Cardiac muscle cell (in vitro differentiated cells and primary cell): ENCODE results near the gene USP7. TPM values are rescaled to one million over a fixed set of nuclear protein-coding genes. Genes with fewer than 3 reads are reported as not detected.
A peak's percentile ranks its signal among the peaks of the same experiment; 100 is the strongest.

Experiments
- DNase-seq, 2 donors: peaks; one replicate each; pipeline versions ENCODE4 v3.0.0 to v3.0.0-alpha.2; 2010 to 2017; ENCODE audit warnings: low read depth in 1 of 2, low spot score in 1 of 2
- H3K27ac ChIP-seq: fragments of 200-600 bp; sonication (generic); 2 replicates; pipeline ENCODE4 v1.5.1; 2016
- H3K27me3 ChIP-seq: fragments of 200-600 bp; sonication (generic); 2 replicates; pipeline ENCODE4 v1.6.0; 2016; ENCODE audit warnings: control low read depth
- H3K36me3 ChIP-seq: fragments of 200-600 bp; sonication (generic); 2 replicates; pipeline ENCODE4 v1.5.1; 2016; ENCODE audit warnings: control low read depth
- H3K4me1 ChIP-seq: fragments of 200-600 bp; sonication (generic); 2 replicates; pipeline ENCODE4 v1.8.1; 2017; ENCODE audit warnings: low read depth, mild to moderate bottlenecking, mixed run types
- H3K4me3 ChIP-seq: fragments of 200-600 bp; sonication (generic); 2 replicates; pipeline ENCODE4 v1.5.1; 2016; ENCODE audit warnings: mild to moderate bottlenecking
- H3K9me3 ChIP-seq: fragments of 200-600 bp; sonication (generic); 2 replicates; pipeline ENCODE4 v1.5.1; 2017; ENCODE audit warnings: low read depth, mild to moderate bottlenecking, control low read depth
- polyA plus RNA-seq: library from polyadenylated mRNA; unstranded; fragments of >200 nt; fragmentation: Nextera tagmentation; extraction: Ambion mirVana; gene quantifications from 2 replicates; pipeline ENCODE4 v1.2.1, GENCODE V29; 2016
- total RNA-seq: library from RNA; depleted of rRNA; stranded (reverse); fragments of >200 nt; gene quantifications from 2 replicates; pipeline ENCODE4 v1.2.3, GENCODE V29; 2016
- TF ChIP-seq, protein P1 (sequence below): IDR thresholded peaks from 2 replicates; pipeline ENCODE4 v1.5.1; 2012; ENCODE audit warnings: low read depth, mild to moderate bottlenecking, low read length

Gene USP7
- total and polyA plus RNA-seq, 2 experiments from 2014 or later, result 45.1 to 77.0 TPM

DNA sequence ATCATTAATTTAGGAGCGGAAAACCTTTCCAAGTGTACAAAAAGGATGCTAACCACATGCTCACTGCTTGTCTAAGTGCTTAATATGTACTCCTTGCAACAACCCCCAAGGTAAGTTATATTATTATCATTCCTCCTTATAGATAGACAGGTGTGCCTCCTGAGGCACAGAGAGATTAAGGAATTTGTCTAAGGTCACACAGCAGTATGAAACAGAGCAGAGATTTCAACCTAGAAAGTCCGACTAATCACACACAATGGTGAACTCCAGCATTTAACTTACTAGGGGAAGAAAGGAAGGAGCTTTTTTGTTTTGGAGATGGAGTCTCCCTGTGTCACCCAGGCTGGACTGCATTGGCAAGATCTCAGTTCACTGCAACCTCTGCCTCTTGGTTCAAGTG is 37.0 kb upstream of the USP7 start:
- H3K27me3 ChIP-seq, result no peaks in the 10 kb centered on the region

DNA sequence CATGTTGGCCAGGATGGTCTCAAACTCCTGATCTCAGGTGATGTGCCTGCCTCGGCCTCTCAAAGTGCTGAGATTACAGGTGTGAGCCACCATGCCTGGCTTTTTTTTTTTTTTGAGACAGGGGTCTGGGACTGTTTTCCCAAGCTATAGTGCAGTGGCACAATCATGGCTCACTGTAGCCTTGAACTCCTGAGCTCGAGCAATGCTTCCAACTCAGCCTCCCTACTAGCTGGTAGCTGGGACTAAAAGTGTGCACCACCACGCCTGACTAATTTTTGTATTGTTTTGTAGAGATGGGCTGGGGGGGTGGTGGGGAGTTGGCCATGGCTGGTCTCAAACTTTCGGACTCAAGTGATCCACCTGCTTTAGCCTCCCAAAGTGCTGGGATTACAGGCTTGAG is 36.1 kb upstream of the USP7 start:
- Histone ChIP-seq H3K9me3 (no peaks in the 10 kb centered on the region), H3K27ac (no peak overlapping the region), H3K36me3 (no peaks in the 10 kb centered on the region), H3K4me1 (no peaks in the 10 kb centered on the region), H3K27me3 (no peaks in the 10 kb centered on the region), H3K4me3 (no peak overlapping the region)
- no peak for DNase-seq
- TF ChIP-seq, protein P1, sequence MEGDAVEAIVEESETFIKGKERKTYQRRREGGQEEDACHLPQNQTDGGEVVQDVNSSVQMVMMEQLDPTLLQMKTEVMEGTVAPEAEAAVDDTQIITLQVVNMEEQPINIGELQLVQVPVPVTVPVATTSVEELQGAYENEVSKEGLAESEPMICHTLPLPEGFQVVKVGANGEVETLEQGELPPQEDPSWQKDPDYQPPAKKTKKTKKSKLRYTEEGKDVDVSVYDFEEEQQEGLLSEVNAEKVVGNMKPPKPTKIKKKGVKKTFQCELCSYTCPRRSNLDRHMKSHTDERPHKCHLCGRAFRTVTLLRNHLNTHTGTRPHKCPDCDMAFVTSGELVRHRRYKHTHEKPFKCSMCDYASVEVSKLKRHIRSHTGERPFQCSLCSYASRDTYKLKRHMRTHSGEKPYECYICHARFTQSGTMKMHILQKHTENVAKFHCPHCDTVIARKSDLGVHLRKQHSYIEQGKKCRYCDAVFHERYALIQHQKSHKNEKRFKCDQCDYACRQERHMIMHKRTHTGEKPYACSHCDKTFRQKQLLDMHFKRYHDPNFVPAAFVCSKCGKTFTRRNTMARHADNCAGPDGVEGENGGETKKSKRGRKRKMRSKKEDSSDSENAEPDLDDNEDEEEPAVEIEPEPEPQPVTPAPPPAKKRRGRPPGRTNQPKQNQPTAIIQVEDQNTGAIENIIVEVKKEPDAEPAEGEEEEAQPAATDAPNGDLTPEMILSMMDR, result no peak

More for the DNA sequence above, 37.0 kb upstream of the USP7 start:
- Histone ChIP-seq H3K36me3 (no peaks in the 10 kb centered on the region), H3K4me3 (no peak overlapping the region), H3K27ac (no peak overlapping the region), H3K9me3 (no peaks in the 10 kb centered on the region), H3K4me1 (no peaks in the 10 kb centered on the region)
- TF ChIP-seq, protein P1, result no peak
- DNase-seq, result no peak

DNA sequence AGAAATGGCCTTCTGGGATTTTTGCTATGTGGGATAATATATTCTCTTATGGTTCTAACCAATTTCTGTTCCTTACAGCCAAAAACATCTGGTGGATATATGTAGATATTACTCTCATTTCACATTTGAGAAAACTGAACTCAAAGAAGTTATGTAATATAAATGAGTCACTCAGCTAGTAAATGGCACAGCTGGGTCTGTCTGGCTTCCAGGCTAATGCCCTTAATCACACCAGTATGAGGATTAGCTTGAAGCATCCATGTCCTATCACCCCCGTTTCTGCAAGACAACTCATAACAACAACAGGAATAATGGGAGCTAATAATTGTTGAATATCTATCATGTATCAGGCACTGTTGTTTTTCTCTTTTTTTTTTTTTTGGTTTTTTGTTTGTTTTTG is 34.4 kb upstream of the USP7 start:
- H3K36me3 ChIP-seq, result no peaks in the 10 kb centered on the region
- H3K4me1 ChIP-seq, result no peaks in the 10 kb centered on the region
- no peak overlapping the region for H3K4me3 ChIP-seq
- H3K27ac ChIP-seq, result no peak overlapping the region
- H3K27me3 ChIP-seq, result no peaks in the 10 kb centered on the region
- DNase-seq, result peak in 1 of 2 donors; percentile 49
- TF ChIP-seq, protein P1, result no peak
- no peaks in the 10 kb centered on the region for H3K9me3 ChIP-seq

DNA sequence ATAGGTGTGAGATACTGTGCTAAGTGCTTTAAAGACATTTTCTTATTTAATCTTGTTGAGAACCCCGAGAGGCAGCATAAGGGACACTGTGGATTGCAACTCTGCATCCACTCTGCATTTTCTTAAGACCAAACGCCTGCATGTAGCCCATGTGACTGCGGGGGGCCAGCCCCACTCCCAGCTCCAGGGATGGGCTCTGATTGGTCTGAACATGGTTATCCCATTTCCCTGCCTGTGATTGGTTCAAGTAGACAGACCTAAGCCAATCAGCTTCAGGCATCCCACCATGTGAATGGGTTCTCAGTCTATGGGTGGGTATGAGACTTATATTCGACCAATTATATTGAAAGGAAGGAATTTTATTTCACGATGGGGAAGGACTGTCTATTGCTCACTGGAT is 33.2 kb upstream of the USP7 start:
- H3K4me1 ChIP-seq, result no peaks in the 10 kb centered on the region
- no peak overlapping the region for H3K4me3 ChIP-seq
- H3K27ac ChIP-seq, result no peak overlapping the region
- no peaks in the 10 kb centered on the region for H3K9me3 ChIP-seq
- TF ChIP-seq, protein P1, result no peak
- no peaks in the 10 kb centered on the region for H3K27me3 ChIP-seq
- DNase-seq, result no peak
- H3K36me3 ChIP-seq, result no peaks in the 10 kb centered on the region

DNA sequence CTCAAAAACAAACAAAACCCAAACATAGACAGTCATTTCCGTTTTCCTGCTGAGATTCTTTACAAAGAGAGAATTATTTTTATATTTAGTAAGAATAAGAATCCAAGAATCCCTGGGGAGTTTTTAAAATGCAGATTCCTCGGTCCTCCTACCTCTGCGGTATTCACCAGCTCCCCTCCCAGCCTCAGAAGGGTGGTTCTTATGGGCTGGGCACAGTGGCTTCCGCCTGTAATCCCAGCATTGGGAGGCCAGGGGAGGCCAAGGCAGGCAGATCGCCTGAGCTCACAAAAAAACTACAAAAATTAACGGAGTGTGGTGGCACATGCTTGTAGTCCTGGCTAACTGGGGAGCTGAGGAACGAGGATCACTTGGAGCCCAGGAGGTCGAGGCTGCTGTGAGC is 26.7 kb upstream of the USP7 start:
- H3K27me3 ChIP-seq, result no peaks in the 10 kb centered on the region
- H3K9me3 ChIP-seq, result no peaks in the 10 kb centered on the region
- TF ChIP-seq, protein P1, result no peak
- H3K27ac ChIP-seq, result no peak overlapping the region
- H3K36me3 ChIP-seq, result no peaks in the 10 kb centered on the region
- H3K4me1 ChIP-seq, result no peaks in the 10 kb centered on the region
- no peak for DNase-seq
- H3K4me3 ChIP-seq, result no peak overlapping the region
